ENCODE data around the gene COL4A3. TPM values are rescaled to one million over a fixed set of nuclear protein-coding genes. Genes with fewer than 3 reads are reported as not detected.

COL4A3 gene
- polyA plus RNA-seq, 1 donor from 2014 or later = 0.10 TPM

GRCh38 chr2:227335713-227336112 lies 171.3 kb downstream of the COL4A3 start:
- H3K9me2 ChIP-seq (ENCODE audit: insufficient read depth, low read length) = no peaks in the 10 kb centered on the region
- H3F3A ChIP-seq (ENCODE audit: insufficient read depth, low read length, poor library complexity, severe bottlenecking) = no peaks in the 10 kb centered on the region
- H3K79me2 ChIP-seq (replicated peaks; ENCODE audit: insufficient read depth, low read length) = no peaks in the 10 kb centered on the region
- no peak overlapping the region for H3K4me2 ChIP-seq (ENCODE audit: low read length)
- H3K27me3 ChIP-seq (ENCODE audit: insufficient read depth, low read depth, low read length) = no peaks in the 10 kb centered on the region
- H3K36me3 ChIP-seq (ENCODE audit: insufficient read depth, low read length) = peaks cover 12% of the 10 kb centered on the region
- H3K9ac ChIP-seq (ENCODE audit: low read length) = no peak overlapping the region
- no peak overlapping the region for H2AFZ ChIP-seq (ENCODE audit: low read depth, low read length)
- H4K20me1 ChIP-seq (ENCODE audit: insufficient read depth) = no peaks in the 10 kb centered on the region
- no peak overlapping the region for H3K27ac ChIP-seq (ENCODE audit: low read length)
- TF ChIP-seq CTCF (IDR thresholded peaks at IDR 0.05; ENCODE audit: poor library complexity, severe bottlenecking) = no peak
- no peak for TF ChIP-seq SMC3 (conservative IDR thresholded peaks at IDR 0.05; ENCODE audit: poor library complexity)
- TF ChIP-seq EZH2 (IDR thresholded peaks at IDR 0.05; ENCODE audit: borderline replicate concordance, insufficient read depth, low read length, poor library complexity, severe bottlenecking) = no peak
- no peak for TF ChIP-seq RAD21 (conservative IDR thresholded peaks at IDR 0.05)
- TF ChIP-seq POLR2AphosphoS5 (IDR thresholded peaks at IDR 0.05) = no peak
- TF ChIP-seq, protein P1, sequence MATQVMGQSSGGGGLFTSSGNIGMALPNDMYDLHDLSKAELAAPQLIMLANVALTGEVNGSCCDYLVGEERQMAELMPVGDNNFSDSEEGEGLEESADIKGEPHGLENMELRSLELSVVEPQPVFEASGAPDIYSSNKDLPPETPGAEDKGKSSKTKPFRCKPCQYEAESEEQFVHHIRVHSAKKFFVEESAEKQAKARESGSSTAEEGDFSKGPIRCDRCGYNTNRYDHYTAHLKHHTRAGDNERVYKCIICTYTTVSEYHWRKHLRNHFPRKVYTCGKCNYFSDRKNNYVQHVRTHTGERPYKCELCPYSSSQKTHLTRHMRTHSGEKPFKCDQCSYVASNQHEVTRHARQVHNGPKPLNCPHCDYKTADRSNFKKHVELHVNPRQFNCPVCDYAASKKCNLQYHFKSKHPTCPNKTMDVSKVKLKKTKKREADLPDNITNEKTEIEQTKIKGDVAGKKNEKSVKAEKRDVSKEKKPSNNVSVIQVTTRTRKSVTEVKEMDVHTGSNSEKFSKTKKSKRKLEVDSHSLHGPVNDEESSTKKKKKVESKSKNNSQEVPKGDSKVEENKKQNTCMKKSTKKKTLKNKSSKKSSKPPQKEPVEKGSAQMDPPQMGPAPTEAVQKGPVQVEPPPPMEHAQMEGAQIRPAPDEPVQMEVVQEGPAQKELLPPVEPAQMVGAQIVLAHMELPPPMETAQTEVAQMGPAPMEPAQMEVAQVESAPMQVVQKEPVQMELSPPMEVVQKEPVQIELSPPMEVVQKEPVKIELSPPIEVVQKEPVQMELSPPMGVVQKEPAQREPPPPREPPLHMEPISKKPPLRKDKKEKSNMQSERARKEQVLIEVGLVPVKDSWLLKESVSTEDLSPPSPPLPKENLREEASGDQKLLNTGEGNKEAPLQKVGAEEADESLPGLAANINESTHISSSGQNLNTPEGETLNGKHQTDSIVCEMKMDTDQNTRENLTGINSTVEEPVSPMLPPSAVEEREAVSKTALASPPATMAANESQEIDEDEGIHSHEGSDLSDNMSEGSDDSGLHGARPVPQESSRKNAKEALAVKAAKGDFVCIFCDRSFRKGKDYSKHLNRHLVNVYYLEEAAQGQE (IDR thresholded peaks at IDR 0.05; ENCODE audit: borderline replicate concordance) = no peak
- no peak for TF ChIP-seq TAF1 (IDR thresholded peaks at IDR 0.05; ENCODE audit: low read depth)
- TF ChIP-seq MXI1 (conservative IDR thresholded peaks at IDR 0.05; ENCODE audit: poor library complexity, severe bottlenecking) = no peak
- TF ChIP-seq EP300 (conservative IDR thresholded peaks at IDR 0.05; ENCODE audit: poor library complexity, severe bottlenecking) = no peak
- H3K4me3 ChIP-seq (ENCODE audit: low read length) = no peak overlapping the region
- no peaks in the 10 kb centered on the region for H3K9me3 ChIP-seq (ENCODE audit: low read length)

DNA sequence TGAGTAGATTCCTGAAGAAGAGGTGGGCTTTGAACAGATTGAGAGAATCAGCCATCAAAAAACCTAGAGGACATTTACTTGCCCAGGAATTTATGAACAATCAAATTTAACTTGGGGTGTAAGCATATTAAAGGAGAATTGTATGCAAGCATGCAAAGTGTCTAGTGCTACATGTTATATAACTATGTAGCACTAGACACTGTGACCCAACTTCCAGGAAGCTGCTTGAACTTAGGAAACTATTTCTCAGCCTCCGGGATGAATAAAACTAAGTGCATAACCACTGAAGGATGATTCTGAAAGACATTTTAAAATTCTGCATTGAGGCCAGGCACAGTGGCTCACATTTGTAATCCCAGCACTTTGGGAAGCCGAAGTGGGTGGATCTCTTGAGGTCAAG lies 173.0 kb downstream of the COL4A3 start:
- no peaks in the 10 kb centered on the region for H3K79me2 ChIP-seq (replicated peaks; ENCODE audit: insufficient read depth, low read length)

More for the DNA sequence above, 173.0 kb downstream of the COL4A3 start:
- H2AFZ ChIP-seq (ENCODE audit: low read depth, low read length) = no peak overlapping the region
- peaks cover 12% of the 10 kb centered on the region for H3K36me3 ChIP-seq (ENCODE audit: insufficient read depth, low read length)
- H3K9me2 ChIP-seq (ENCODE audit: insufficient read depth, low read length) = no peaks in the 10 kb centered on the region
- TF ChIP-seq TAF1 (IDR thresholded peaks at IDR 0.05; ENCODE audit: low read depth) = no peak
- TF ChIP-seq, protein P1 (IDR thresholded peaks at IDR 0.05; ENCODE audit: borderline replicate concordance) = no peak
- no peak for TF ChIP-seq CTCF (IDR thresholded peaks at IDR 0.05; ENCODE audit: poor library complexity, severe bottlenecking)
- TF ChIP-seq POLR2AphosphoS5 (IDR thresholded peaks at IDR 0.05) = no peak
- TF ChIP-seq RAD21 (conservative IDR thresholded peaks at IDR 0.05) = no peak
- no peak for TF ChIP-seq SMC3 (conservative IDR thresholded peaks at IDR 0.05; ENCODE audit: poor library complexity)
- TF ChIP-seq EZH2 (IDR thresholded peaks at IDR 0.05; ENCODE audit: borderline replicate concordance, insufficient read depth, low read length, poor library complexity, severe bottlenecking) = no peak
- TF ChIP-seq MXI1 (conservative IDR thresholded peaks at IDR 0.05; ENCODE audit: poor library complexity, severe bottlenecking) = no peak
- TF ChIP-seq EP300 (conservative IDR thresholded peaks at IDR 0.05; ENCODE audit: poor library complexity, severe bottlenecking) = no peak
- no peak overlapping the region for H3K9ac ChIP-seq (ENCODE audit: low read length)
- no peak overlapping the region for H3K4me3 ChIP-seq (ENCODE audit: low read length)
- H3K4me2 ChIP-seq (ENCODE audit: low read length) = no peak overlapping the region
- no peaks in the 10 kb centered on the region for H3K9me3 ChIP-seq (ENCODE audit: low read length)
- no peaks in the 10 kb centered on the region for H4K20me1 ChIP-seq (ENCODE audit: insufficient read depth)
- H3F3A ChIP-seq (ENCODE audit: insufficient read depth, low read length, poor library complexity, severe bottlenecking) = no peaks in the 10 kb centered on the region
- H3K27ac ChIP-seq (ENCODE audit: low read length) = no peak overlapping the region
- no peaks in the 10 kb centered on the region for H3K27me3 ChIP-seq (ENCODE audit: insufficient read depth, low read depth, low read length)

Measured in neural cell (in vitro differentiated cells).